ENCODE measurements around the gene LTBP4.

GRCh38 chr19:40576151-40576584 lies 25.0 kb upstream of the LTBP4 start:
- TF ChIP-seq JUN (IDR thresholded peaks at IDR 0.05; ENCODE audit: borderline replicate concordance, insufficient read depth, insufficient read length, low read depth): no peak
- TF ChIP-seq, protein P1, sequence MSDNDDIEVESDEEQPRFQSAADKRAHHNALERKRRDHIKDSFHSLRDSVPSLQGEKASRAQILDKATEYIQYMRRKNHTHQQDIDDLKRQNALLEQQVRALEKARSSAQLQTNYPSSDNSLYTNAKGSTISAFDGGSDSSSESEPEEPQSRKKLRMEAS (IDR thresholded peaks at IDR 0.05; ENCODE audit: insufficient read depth, insufficient read length): no peak

Measured in endothelial cell of umbilical vein (primary cell).